ENCODE results near the gene C6orf136. TPM values are rescaled to one million over a fixed set of nuclear protein-coding genes. Genes with fewer than 3 reads are reported as not detected.

C6orf136 gene
- total and polyA plus RNA-seq, 9 of the 15 experiments (the other 6 are each of a cell fraction or from before 2014, with no cell fraction given): 14.1 to 63.1 (median 18.4) TPM

DNA sequence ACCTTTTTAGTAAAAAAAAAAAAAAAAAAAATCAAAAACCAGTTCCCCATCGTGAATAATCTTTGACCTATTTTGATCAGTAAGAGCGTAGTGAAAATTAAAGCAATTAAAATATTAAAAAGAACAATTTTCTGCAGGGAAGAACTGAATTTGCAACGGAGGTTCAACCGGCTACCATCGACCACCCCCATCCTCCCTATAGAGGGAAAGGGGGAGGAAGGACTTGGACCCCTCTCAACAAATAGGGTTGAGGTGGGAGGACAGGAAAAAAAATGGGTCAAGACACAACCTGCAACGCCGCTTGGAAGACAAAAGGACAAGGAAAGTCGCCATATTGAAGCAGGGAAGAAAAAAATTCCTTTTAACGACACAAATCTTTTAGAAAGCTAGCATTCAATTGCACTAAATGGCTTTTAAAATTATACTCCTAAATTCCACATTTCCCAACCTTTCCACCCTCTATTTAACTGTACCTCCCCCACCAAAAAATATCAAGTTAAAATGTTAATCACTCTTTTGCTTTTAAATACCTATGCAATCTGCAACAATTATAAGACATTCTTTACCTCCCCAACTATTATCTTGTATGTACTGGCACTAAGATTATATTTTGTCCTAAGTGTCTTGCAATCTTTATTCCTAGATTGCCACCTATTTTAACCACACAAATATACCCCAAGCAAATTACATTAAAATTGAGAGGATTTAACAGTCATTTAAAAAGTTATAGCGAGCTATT, 31.5 kb upstream of the C6orf136 start (continued):
- TF ChIP-seq, protein P1, sequence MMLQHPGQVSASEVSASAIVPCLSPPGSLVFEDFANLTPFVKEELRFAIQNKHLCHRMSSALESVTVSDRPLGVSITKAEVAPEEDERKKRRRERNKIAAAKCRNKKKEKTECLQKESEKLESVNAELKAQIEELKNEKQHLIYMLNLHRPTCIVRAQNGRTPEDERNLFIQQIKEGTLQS (IDR thresholded peaks at IDR 0.05): no peak
- TF ChIP-seq, protein P1 (CRISPR knock-in tag; conservative IDR thresholded peaks at IDR 0.05): no peak
- TF ChIP-seq SMARCC2 (IDR thresholded peaks at IDR 0.05; ENCODE audit: low read depth) (no peak), KHSRP (IDR thresholded peaks at IDR 0.05) (peak; percentile 75), ZKSCAN3 (CRISPR knock-in tag; IDR thresholded peaks at IDR 0.05) (no peak), PRMT5 (CRISPR knock-in tag; IDR thresholded peaks at IDR 0.05) (no peak), CC2D1A (IDR thresholded peaks at IDR 0.05) (no peak), HLTF (IDR thresholded peaks at IDR 0.05) (0 out of 2 replicates have a peak, but pooled peaks have one; percentile 21), NFE2L1 (tag; IDR thresholded peaks at IDR 0.05; ENCODE audit: borderline replicate concordance, low read depth) (no peak), HNRNPUL1 (IDR thresholded peaks at IDR 0.05; ENCODE audit: low read length) (no peak), PURB (CRISPR knock-in tag; IDR thresholded peaks at IDR 0.05; ENCODE audit: low read depth) (no peak), HDAC3 (IDR thresholded peaks at IDR 0.05; ENCODE audit: borderline replicate concordance, partially characterized antibody) (peak; percentile 11), ZNF12 (CRISPR knock-in tag; IDR thresholded peaks at IDR 0.05) (no peak), NCOR1 (IDR thresholded peaks at IDR 0.05) (peak; percentile 24; the same call in 1 of the 2 replicates), RCOR1 (IDR thresholded peaks at IDR 0.05; ENCODE audit: borderline replicate concordance in 1 of 2, low read depth in 2 of 2, low read length in 2 of 2) (no peak; a peak in 1 of 4 replicates), KLF1 (tag; IDR thresholded peaks at IDR 0.05) (no peak), ZKSCAN1 (IDR thresholded peaks at IDR 0.05; ENCODE audit: low read depth, low read length) (no peak; the same call in 1 of the 2 replicates), TRIM24 (IDR thresholded peaks at IDR 0.05) (0 out of 4 replicates have a peak, but pooled peaks of 1 of the 2 experiments have one; percentile 5)
- TF ChIP-seq, protein P2, sequence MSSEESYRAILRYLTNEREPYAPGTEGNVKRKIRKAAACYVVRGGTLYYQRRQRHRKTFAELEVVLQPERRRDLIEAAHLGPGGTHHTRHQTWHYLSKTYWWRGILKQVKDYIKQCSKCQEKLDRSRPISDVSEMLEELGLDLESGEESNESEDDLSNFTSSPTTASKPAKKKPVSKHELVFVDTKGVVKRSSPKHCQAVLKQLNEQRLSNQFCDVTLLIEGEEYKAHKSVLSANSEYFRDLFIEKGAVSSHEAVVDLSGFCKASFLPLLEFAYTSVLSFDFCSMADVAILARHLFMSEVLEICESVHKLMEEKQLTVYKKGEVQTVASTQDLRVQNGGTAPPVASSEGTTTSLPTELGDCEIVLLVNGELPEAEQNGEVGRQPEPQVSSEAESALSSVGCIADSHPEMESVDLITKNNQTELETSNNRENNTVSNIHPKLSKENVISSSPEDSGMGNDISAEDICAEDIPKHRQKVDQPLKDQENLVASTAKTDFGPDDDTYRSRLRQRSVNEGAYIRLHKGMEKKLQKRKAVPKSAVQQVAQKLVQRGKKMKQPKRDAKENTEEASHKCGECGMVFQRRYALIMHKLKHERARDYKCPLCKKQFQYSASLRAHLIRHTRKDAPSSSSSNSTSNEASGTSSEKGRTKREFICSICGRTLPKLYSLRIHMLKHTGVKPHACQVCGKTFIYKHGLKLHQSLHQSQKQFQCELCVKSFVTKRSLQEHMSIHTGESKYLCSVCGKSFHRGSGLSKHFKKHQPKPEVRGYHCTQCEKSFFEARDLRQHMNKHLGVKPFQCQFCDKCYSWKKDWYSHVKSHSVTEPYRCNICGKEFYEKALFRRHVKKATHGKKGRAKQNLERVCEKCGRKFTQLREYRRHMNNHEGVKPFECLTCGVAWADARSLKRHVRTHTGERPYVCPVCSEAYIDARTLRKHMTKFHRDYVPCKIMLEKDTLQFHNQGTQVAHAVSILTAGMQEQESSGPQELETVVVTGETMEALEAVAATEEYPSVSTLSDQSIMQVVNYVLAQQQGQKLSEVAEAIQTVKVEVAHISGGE (CRISPR knock-in tag; IDR thresholded peaks at IDR 0.05): peak in 1 of 3 experiments; percentile 67; a peak in 2 of 6 replicates
- TF ChIP-seq, protein P3, sequence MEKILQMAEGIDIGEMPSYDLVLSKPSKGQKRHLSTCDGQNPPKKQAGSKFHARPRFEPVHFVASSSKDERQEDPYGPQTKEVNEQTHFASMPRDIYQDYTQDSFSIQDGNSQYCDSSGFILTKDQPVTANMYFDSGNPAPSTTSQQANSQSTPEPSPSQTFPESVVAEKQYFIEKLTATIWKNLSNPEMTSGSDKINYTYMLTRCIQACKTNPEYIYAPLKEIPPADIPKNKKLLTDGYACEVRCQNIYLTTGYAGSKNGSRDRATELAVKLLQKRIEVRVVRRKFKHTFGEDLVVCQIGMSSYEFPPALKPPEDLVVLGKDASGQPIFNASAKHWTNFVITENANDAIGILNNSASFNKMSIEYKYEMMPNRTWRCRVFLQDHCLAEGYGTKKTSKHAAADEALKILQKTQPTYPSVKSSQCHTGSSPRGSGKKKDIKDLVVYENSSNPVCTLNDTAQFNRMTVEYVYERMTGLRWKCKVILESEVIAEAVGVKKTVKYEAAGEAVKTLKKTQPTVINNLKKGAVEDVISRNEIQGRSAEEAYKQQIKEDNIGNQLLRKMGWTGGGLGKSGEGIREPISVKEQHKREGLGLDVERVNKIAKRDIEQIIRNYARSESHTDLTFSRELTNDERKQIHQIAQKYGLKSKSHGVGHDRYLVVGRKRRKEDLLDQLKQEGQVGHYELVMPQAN (IDR thresholded peaks at IDR 0.05; ENCODE audit: borderline replicate concordance): no peak
- TF ChIP-seq, protein P4, sequence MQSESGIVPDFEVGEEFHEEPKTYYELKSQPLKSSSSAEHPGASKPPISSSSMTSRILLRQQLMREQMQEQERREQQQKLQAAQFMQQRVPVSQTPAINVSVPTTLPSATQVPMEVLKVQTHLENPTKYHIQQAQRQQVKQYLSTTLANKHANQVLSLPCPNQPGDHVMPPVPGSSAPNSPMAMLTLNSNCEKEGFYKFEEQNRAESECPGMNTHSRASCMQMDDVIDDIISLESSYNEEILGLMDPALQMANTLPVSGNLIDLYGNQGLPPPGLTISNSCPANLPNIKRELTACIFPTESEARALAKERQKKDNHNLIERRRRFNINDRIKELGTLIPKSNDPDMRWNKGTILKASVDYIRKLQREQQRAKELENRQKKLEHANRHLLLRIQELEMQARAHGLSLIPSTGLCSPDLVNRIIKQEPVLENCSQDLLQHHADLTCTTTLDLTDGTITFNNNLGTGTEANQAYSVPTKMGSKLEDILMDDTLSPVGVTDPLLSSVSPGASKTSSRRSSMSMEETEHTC (IDR thresholded peaks at IDR 0.05): no peak

All from K562 (cell line).